Kidney (tissue), 14 donors: Measurements from ENCODE around the gene ARHGAP22. TPM values are rescaled to one million over a fixed set of nuclear protein-coding genes. Genes with fewer than 3 reads are reported as not detected.

Experiments used
- DNase-seq, 5 donors: peaks; one replicate each; pipeline ENCODE4 v3.0.0-alpha.2; 2013 to 2020
- FAIRE-seq: peaks from 2 replicates; lab custom pipeline; 2012; peaks lifted over from hg19 to GRCh38; lab: Jason Lieb, UNC
- H3K27ac ChIP-seq, 2 donors: one replicate each; pipeline ENCODE4 v1.7.0; 2013; ENCODE audit warnings: low read depth in 2 of 2, low read length in 2 of 2, inconsistent platforms in 1 of 2
- H3K27me3 ChIP-seq: one replicate; pipeline ENCODE4 v1.7.1; 2013; ENCODE audit warnings: low read length, inconsistent platforms; ENCODE audit not compliant: control insufficient read depth, insufficient read depth
- H3K36me3 ChIP-seq, 3 donors: one replicate each; pipeline versions ENCODE4 v1.7.0 to v1.7.1; 2013; ENCODE audit warnings: low read length in 3 of 3, control low read depth in 1 of 3, inconsistent platforms in 1 of 3; ENCODE audit not compliant: insufficient read depth in 3 of 3, control insufficient read depth in 2 of 3
- H3K4me1 ChIP-seq, 3 donors: one replicate each; pipeline versions ENCODE4 v1.7.0 to v1.7.1; 2013; ENCODE audit warnings: low read length in 3 of 3, inconsistent platforms in 1 of 3, low read depth in 1 of 3; ENCODE audit not compliant: control insufficient read depth in 2 of 3, insufficient read depth in 2 of 3
- H3K4me3 ChIP-seq, 3 donors: one replicate each; pipeline versions ENCODE4 v1.7.0 to v1.8.1; 2013; ENCODE audit warnings: low read length in 3 of 3, control low read depth in 1 of 3, inconsistent platforms in 1 of 3
- H3K9ac ChIP-seq, 3 donors: one replicate each; pipeline versions ENCODE4 v1.7.0 to v1.7.1; 2013; ENCODE audit warnings: low read length in 3 of 3, control low read depth in 1 of 3, inconsistent platforms in 1 of 3
- H3K9me3 ChIP-seq, 3 donors: one replicate each; pipeline versions ENCODE4 v1.7.0 to v1.7.1; 2013; ENCODE audit warnings: low read length in 3 of 3, control low read depth in 1 of 3, inconsistent platforms in 1 of 3; ENCODE audit not compliant: control insufficient read depth in 2 of 3, insufficient read depth in 1 of 3
- intact Hi-C: fragments of 100-400 bp; cut with DNase I; formaldehyde crosslinking; loops from one replicate; pipeline ENCODE4 v1.11.1; 2022
- polyA plus RNA-seq: library from polyadenylated mRNA; stranded (reverse); fragments of 350-450 nt; fragmentation: Illumina TruSeq; extraction: RNeasy Lipid Tissue Mini Kit (QIAGEN cat#74804); gene quantifications from one replicate; pipeline ENCODE4 v1.2.3, GENCODE V29; 2014; ENCODE audit warnings: low read depth, low replicate concordance; ENCODE audit not compliant: insufficient read depth
- total RNA-seq: library from RNA; stranded (reverse); fragmentation: NEBNext Ultra II Directional; extraction: Animal tissue kit (Norgen Biotek cat#: 25700); gene quantifications from one replicate; pipeline ENCODE4 v1.2.1, GENCODE V29; 2021
- TF ChIP-seq, protein P1 (sequence below): IDR thresholded peaks from 3 replicates; pipeline ENCODE4 v1.5.1; 2012; ENCODE audit warnings: mild to moderate bottlenecking, moderate library complexity, borderline replicate concordance; ENCODE audit not compliant: insufficient read depth; ENCODE audit errors: extremely low read depth
- donor health status: control.
- donor health status: control.
- donor health status: control.
- donor health status: control.
- donor health status: control.
- donor health status: DM: yes; HTN: yes; CAD: no.
- donor health status: Normal renal cell carcinoma (clear cell type).

The ARHGAP22 gene
- total and polyA plus RNA-seq, 2 donors from 2014 or later, result 0.62 to 6.6 TPM

GRCh38 chr10:48464121-48464870 is 140.6 kb downstream of the ARHGAP22 start:
- peaks cover 0 to 2% (median 0%) of the 10 kb centered on the region in 3 donors for H3K4me1 ChIP-seq
- intact Hi-C loops, result no loop called here
- no peak overlapping the region for H3K4me3 ChIP-seq
- H3K9ac ChIP-seq, result no peak overlapping the region
- TF ChIP-seq, protein P1, sequence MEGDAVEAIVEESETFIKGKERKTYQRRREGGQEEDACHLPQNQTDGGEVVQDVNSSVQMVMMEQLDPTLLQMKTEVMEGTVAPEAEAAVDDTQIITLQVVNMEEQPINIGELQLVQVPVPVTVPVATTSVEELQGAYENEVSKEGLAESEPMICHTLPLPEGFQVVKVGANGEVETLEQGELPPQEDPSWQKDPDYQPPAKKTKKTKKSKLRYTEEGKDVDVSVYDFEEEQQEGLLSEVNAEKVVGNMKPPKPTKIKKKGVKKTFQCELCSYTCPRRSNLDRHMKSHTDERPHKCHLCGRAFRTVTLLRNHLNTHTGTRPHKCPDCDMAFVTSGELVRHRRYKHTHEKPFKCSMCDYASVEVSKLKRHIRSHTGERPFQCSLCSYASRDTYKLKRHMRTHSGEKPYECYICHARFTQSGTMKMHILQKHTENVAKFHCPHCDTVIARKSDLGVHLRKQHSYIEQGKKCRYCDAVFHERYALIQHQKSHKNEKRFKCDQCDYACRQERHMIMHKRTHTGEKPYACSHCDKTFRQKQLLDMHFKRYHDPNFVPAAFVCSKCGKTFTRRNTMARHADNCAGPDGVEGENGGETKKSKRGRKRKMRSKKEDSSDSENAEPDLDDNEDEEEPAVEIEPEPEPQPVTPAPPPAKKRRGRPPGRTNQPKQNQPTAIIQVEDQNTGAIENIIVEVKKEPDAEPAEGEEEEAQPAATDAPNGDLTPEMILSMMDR, result no peak
- no peaks in the 10 kb centered on the region for H3K36me3 ChIP-seq
- no peaks in the 10 kb centered on the region for H3K27me3 ChIP-seq
- H3K27ac ChIP-seq, result no peak overlapping the region
- DNase-seq (peak in 3 of 5 donors; percentile 7 to 41 (median 41)), FAIRE-seq (no peak)
- no peaks in the 10 kb centered on the region for H3K9me3 ChIP-seq

DNA sequence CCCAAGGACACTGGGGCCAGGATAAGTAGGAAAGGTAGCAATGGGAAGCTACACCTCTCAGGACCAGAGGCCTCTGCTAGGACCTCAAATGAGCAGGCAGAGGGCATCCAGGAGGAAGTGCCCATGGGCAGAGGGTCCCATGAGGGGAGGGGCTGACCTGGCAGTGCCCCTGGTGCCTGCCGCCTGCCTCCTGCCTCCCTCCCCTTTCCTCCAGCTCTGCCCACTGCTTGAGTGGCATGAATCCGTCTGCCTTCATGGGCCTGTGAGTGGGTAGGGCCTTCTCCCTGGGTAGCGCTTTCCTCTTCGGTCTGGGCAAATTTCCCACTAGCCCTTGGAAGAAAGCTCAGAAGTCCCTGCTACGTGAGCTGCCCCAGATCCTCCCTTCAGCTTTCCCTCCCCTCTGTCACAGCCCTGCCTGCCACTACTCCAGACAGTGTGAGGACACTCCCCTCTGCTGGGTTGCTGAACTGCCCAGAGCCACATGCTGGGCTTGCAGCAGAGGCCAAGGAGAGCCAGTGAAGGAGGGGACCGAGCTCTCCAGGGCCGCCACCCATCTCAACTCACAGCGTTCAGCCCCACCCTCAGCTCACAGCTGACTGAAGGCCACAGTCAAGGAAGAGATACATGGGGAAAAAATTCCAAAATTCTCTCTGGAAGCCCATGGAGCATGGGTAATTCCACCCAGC is 141.4 kb downstream of the ARHGAP22 start:
- no peaks in the 10 kb centered on the region for H3K27me3 ChIP-seq
- no peaks in the 10 kb centered on the region for H3K36me3 ChIP-seq
- intact Hi-C loops, result no loop called here
- H3K4me1 ChIP-seq, result peaks cover 0 to 2% (median 0%) of the 10 kb centered on the region in 3 donors
- H3K9ac ChIP-seq, result no peak overlapping the region
- FAIRE-seq, result no peak
- DNase-seq, result peak in 4 of 5 donors; percentile 48 to 65 (median 53)
- TF ChIP-seq, protein P1, result no peak
- H3K27ac ChIP-seq, result no peak overlapping the region
- H3K9me3 ChIP-seq, result no peaks in the 10 kb centered on the region
- no peak overlapping the region for H3K4me3 ChIP-seq

GRCh38 chr10:48462482-48463020 is 142.3 kb downstream of the ARHGAP22 start:
- FAIRE-seq (no peak), DNase-seq (peak in 3 of 5 donors; percentile 6 to 51 (median 34))
- H3K4me3 ChIP-seq, result no peak overlapping the region
- no peaks in the 10 kb centered on the region for H3K27me3 ChIP-seq
- H3K4me1 ChIP-seq, result peaks cover 0 to 2% (median 0%) of the 10 kb centered on the region in 3 donors
- no peak overlapping the region for H3K27ac ChIP-seq
- intact Hi-C loops, result no loop called here
- H3K9ac ChIP-seq, result no peak overlapping the region
- H3K36me3 ChIP-seq, result no peaks in the 10 kb centered on the region
- H3K9me3 ChIP-seq, result no peaks in the 10 kb centered on the region
- TF ChIP-seq, protein P1, result no peak
